ENCODE results near the gene SMS.

Gene SMS

DNA sequence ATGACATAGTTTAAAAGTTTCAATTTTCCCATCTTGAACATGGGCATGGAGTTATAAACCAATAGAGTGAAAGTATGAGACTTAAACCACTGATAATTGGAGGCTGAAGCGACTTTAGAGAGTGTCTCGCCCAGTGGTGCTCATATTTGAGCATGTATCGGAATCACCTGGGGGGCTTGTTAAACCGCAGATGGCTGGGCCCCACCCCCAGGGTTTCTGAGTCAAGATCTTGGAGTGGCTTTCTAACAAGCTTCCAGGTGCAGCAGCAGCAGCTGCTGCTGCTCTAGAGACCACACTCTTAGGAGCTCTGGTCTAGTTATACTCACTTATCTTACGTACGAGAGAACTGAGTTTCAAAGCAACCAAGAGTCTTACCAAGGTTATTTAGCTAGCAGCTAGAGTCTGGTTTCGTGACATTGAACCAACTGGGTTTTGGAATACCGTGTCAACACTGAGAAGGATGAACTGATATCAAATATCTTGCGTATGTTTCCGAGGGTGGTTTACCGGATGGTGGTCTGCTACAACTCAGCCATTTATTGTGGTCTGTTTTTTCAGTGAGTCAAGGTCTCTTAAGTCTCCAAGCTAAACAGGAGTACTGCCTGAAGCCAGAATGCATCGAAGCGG is 97.5 kb downstream of the SMS start:
- no peak for DNase-seq (ENCODE audit: low read depth)

DNA sequence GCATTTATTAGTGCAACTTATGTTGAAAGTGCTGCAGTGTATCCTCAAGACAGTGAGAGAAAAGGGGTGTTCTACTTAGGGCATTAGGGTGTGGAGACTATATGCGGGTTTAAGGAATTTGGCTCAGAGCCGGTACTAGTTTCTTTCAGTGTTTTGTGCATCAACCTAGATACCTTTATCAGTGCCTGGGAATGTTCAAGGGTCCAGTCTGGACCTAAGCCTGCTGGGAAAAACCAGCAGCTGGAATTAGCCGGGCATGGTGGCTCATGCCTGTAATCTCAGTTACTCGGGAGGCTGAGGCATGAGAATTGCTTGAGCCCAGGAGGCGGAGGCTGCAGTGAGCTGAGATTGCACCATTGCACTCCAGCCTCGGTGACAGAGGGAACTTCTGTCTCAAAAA is 99.0 kb downstream of the SMS start:
- no peak for DNase-seq (ENCODE audit: low read depth)

DNA sequence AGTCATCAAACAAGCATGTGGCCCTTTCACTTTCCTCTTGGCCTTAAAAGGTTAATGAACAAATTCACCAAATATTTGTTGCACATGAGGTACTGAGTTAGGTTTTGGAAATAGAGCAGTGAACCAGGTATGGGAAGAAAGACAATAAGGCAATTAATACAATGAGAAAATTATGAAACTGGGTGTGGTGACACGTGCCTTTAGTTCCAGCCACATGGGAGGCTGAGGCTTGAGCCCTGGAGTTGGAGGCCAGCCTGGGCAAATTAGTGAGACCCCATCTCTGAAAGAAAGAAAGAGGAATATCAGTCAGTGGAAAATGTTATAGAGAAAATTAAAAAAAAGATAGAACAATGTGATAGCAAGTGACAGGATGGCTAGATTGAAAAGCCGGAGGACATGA is 99.7 kb downstream of the SMS start:
- DNase-seq (ENCODE audit: low read depth) = no peak

DNA sequence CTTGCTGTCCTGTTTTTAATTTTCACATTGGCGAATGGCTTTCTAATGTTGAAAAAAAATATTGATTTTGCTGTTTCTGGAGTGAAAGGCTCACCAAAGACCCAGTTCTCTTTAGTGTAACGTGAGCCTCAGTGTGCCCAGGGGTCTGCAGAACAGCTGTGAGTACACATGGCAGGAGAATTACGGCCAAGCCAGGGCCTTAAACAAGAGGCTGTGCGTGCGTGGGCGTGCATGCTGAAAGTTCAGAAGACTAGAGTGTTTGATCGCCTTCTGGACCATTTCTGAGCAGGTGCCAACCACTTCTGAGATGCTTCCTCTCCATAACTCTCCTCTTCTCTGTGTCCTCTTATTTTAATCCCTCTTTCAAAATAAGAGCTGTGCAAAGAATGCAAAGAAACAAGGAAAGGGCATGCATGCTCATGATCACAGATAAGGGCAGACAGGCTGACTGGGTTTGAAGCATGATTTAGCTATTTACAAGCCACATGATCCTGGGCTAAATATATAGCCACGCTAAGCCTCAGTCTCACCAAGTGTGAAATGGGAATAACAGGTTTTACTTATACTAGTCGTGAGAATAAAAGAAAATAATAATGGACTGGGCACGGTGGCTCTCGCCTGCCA is 101.5 kb downstream of the SMS start:
- DNase-seq (ENCODE audit: low read depth) = no peak

DNA sequence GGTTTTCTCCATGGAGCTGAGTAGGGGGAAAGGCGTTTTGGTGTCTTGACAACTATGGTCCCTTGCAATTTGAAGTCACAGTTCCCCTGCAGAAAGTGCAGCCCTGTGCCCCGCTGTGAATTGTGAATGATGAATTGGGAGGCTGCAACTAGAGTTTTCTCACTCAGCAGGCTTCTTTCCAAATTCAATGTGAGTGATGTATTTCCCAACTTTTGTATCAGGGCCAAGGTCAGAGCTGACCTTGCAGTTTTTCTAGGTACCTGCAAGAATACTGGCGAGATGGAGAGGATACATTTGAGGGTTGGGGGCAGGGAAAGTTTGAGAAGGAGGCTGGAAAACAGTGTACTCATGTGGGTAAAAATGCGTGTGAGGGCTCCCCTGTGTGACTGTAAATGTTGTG is 103.4 kb downstream of the SMS start:
- DNase-seq (ENCODE audit: low read depth) = no peak

Data from ELR (cell line).